ENCODE results near the gene PCDH1. TPM values are rescaled to one million over a fixed set of nuclear protein-coding genes. Genes with fewer than 3 reads are reported as not detected.

The PCDH1 gene
- total and polyA plus RNA-seq, 2 of the 13 experiments (the other 11 are each of a cell fraction or from before 2014, with no cell fraction given): 0.11 to 0.83 TPM

DNA sequence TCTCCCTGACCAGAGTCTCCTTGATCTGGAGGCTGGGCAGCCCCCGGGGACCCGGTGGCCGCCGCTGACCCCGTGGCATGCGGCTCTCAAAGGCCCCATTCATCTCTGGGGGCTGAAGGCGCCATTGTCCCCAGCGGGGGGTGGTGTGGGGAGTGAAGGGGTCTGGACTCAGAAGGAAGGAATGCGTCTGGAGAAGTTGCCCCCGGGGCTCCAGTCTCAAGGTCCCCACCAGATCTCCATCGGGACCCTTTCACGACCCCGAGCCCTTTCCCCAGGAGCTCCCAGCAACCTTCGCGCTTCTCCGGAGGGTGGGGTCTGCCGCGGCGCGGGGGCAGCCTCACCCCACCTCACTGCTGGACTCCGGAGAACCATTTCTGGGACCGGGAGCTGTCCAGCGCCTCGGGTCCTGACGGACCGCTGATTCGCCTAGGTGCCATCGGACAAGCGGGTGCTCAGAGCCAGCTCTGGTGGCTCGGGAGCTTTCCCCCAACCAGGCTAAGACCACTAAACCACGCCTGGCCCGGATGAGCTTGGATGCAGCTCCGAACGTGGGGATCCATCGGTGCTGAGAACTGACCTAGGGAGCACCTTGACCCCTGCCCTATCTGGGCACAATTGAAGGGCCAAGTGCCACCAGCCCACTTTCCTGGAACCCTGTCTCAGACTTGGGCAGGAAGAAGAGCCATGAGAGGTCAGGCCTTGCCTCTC, 5.1 kb upstream of the PCDH1 start (continued):
- TF ChIP-seq, protein P1, sequence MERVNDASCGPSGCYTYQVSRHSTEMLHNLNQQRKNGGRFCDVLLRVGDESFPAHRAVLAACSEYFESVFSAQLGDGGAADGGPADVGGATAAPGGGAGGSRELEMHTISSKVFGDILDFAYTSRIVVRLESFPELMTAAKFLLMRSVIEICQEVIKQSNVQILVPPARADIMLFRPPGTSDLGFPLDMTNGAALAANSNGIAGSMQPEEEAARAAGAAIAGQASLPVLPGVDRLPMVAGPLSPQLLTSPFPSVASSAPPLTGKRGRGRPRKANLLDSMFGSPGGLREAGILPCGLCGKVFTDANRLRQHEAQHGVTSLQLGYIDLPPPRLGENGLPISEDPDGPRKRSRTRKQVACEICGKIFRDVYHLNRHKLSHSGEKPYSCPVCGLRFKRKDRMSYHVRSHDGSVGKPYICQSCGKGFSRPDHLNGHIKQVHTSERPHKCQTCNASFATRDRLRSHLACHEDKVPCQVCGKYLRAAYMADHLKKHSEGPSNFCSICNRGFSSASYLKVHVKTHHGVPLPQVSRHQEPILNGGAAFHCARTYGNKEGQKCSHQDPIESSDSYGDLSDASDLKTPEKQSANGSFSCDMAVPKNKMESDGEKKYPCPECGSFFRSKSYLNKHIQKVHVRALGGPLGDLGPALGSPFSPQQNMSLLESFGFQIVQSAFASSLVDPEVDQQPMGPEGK (CRISPR knock-in tag; IDR thresholded peaks at IDR 0.05): peak; percentile 59; the same call in 1 of the 2 replicates
- TF ChIP-seq KDM1A (CRISPR knock-in tag; IDR thresholded peaks at IDR 0.05) (no peak), IKZF4 (CRISPR knock-in tag; IDR thresholded peaks at IDR 0.05; ENCODE audit: borderline replicate concordance, low read depth, not compliant biosample characterization) (no peak), ZNF816 (CRISPR knock-in tag; IDR thresholded peaks at IDR 0.05; ENCODE audit: borderline replicate concordance) (no peak), SALL1 (CRISPR knock-in tag; IDR thresholded peaks at IDR 0.05) (peak; percentile 38; the same call in 1 of the 2 replicates), ZNF549 (CRISPR knock-in tag; IDR thresholded peaks at IDR 0.05) (no peak), PRMT3 (CRISPR knock-in tag; IDR thresholded peaks at IDR 0.05; ENCODE audit: borderline replicate concordance, low read depth) (no peak), EHMT2 (IDR thresholded peaks at IDR 0.05; ENCODE audit: borderline replicate concordance, low read depth, low read length) (peak; percentile 81; the same call in 1 of the 2 replicates), ZNF713 (CRISPR knock-in tag; IDR thresholded peaks at IDR 0.05) (no peak), PTBP1 (IDR thresholded peaks at IDR 0.05; ENCODE audit: low read depth, low read length, poor library complexity, severe bottlenecking) (no peak), GATAD1 (CRISPR knock-in tag; IDR thresholded peaks at IDR 0.05) (no peak)
- TF ChIP-seq, protein P2, sequence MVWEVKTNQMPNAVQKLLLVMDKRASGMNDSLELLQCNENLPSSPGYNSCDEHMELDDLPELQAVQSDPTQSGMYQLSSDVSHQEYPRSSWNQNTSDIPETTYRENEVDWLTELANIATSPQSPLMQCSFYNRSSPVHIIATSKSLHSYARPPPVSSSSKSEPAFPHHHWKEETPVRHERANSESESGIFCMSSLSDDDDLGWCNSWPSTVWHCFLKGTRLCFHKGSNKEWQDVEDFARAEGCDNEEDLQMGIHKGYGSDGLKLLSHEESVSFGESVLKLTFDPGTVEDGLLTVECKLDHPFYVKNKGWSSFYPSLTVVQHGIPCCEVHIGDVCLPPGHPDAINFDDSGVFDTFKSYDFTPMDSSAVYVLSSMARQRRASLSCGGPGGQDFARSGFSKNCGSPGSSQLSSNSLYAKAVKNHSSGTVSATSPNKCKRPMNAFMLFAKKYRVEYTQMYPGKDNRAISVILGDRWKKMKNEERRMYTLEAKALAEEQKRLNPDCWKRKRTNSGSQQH (CRISPR knock-in tag; IDR thresholded peaks at IDR 0.05; ENCODE audit: low read depth): 0 out of 2 replicates have a peak, but pooled peaks have one; percentile 54
- TF ChIP-seq, protein P3, sequence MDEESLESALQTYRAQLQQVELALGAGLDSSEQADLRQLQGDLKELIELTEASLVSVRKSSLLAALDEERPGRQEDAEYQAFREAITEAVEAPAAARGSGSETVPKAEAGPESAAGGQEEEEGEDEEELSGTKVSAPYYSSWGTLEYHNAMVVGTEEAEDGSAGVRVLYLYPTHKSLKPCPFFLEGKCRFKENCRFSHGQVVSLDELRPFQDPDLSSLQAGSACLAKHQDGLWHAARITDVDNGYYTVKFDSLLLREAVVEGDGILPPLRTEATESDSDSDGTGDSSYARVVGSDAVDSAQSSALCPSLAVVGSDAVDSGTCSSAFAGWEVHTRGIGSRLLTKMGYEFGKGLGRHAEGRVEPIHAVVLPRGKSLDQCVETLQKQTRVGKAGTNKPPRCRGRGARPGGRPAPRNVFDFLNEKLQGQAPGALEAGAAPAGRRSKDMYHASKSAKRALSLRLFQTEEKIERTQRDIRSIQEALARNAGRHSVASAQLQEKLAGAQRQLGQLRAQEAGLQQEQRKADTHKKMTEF (CRISPR knock-in tag; IDR thresholded peaks at IDR 0.05): no peak
- TF ChIP-seq, protein P4, sequence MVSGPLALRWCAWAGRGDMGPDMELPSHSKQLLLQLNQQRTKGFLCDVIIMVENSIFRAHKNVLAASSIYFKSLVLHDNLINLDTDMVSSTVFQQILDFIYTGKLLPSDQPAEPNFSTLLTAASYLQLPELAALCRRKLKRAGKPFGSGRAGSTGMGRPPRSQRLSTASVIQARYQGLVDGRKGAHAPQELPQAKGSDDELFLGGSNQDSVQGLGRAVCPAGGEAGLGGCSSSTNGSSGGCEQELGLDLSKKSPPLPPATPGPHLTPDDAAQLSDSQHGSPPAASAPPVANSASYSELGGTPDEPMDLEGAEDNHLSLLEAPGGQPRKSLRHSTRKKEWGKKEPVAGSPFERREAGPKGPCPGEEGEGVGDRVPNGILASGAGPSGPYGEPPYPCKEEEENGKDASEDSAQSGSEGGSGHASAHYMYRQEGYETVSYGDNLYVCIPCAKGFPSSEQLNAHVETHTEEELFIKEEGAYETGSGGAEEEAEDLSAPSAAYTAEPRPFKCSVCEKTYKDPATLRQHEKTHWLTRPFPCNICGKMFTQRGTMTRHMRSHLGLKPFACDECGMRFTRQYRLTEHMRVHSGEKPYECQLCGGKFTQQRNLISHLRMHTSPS (CRISPR knock-in tag; IDR thresholded peaks at IDR 0.05; ENCODE audit: low read depth): no peak
- TF ChIP-seq, protein P5, sequence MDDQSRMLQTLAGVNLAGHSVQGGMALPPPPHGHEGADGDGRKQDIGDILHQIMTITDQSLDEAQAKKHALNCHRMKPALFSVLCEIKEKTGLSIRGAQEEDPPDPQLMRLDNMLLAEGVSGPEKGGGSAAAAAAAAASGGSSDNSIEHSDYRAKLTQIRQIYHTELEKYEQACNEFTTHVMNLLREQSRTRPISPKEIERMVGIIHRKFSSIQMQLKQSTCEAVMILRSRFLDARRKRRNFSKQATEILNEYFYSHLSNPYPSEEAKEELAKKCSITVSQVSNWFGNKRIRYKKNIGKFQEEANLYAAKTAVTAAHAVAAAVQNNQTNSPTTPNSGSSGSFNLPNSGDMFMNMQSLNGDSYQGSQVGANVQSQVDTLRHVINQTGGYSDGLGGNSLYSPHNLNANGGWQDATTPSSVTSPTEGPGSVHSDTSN (CRISPR knock-in tag; IDR thresholded peaks at IDR 0.05; ENCODE audit: borderline replicate concordance): no peak
